ENCODE measurements around the gene SLC10A2.

The SLC10A2 gene

DNA sequence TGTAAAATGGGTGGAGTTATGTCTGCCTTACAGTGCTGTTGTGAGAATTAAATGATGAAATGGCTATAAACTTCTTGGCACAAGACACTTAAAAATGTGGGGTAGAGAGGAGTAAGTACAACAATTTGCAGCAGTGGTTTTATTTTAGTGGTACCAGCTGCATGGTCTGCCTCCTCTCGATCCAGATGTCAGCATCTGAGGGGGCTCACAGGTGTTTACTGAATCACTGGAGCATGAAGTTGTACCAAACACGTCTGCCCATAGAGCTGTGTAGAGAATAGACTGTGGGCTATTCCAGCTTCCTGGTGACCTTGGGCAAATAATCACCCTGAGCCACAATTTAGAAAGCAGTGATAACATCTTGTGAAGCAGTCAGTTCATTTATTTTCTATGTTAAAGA lies 11.1 kb downstream of the SLC10A2 start:
- in situ Hi-C loops (cut with MboI; ENCODE audit: low sequenced_read_pairs): no loop called here

DNA sequence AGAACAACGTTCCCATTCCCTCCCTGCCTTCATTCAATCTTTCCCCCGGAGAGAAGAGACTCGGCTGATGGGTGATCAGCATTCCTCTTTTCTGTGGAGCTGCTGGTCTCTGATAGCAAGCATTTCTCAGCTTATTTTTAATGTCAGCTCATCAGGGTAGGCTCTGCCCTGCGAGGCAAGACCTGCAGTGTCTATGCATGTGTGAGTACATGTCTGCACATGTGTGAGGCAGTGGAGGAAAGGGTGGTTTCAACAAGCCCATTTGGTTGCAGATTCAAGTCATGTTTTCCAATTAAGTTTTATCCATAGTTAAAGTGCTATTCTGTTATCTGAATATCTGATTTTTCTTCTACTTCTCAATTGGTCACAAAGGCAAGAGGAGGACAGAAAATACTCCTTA lies 19.5 kb downstream of the SLC10A2 start:
- in situ Hi-C loops (cut with MboI; ENCODE audit: low sequenced_read_pairs): no loop called here

DNA sequence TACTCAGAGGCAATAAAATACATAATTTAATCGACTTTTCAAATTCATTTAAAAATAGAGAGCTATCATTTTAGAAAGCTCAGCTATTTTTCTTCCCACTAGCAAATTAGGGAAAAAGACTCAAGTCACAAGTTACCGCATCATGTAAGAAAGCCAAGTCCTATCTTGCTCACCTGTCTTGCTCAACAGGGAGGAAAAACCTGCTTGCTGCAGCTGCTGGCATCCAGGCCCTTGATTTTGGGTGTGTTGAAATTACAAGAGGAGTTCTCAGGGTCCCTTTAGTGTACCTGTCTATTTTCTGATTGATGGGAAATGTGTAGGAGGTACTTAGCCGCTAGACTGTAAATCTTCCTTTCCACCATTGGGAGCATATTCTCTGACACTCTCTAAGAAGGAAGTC lies 22.2 kb downstream of the SLC10A2 start:
- in situ Hi-C loops (cut with MboI; ENCODE audit: low sequenced_read_pairs): no loop called here

DNA sequence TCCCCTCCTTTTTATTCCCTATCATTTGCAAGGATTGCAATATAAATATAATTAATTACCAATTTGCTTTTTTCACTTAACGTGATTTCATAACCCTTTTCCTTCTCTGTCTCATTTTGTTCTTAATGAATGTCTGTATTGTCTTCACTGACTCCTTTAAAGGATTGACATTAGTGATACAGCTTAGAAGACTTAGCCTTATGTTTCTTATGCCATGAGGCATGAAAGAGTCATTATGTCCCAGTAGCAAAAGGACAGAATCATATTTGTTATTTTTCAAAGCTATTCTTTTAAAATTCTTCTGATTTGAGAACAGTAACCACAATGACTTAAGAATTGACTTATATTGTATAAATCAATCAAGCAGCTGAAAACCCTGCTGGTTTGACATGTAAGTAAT lies 26.2 kb downstream of the SLC10A2 start:
- in situ Hi-C loops (cut with MboI; ENCODE audit: low sequenced_read_pairs): no loop called here

DNA sequence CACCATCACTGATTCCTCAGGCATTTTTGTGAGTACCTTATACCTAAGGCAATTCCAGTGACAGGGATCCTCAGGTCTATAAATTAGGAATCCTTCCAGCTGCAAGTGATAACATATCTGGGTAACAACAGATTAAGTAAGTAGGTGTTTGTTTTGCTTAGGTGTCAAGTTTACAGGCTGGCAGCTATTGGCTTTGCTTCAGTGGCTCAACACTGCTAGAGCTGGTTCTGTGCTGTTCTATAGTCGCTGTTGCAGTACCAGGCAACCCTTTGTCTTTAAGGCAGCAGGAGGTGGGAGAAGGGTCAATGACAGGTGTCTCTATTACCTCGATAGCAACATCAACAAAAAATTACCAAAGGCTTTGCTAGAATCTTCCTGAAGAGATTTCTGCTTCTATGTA lies 27.0 kb downstream of the SLC10A2 start:
- in situ Hi-C loops (cut with MboI; ENCODE audit: low sequenced_read_pairs): no loop called here

DNA sequence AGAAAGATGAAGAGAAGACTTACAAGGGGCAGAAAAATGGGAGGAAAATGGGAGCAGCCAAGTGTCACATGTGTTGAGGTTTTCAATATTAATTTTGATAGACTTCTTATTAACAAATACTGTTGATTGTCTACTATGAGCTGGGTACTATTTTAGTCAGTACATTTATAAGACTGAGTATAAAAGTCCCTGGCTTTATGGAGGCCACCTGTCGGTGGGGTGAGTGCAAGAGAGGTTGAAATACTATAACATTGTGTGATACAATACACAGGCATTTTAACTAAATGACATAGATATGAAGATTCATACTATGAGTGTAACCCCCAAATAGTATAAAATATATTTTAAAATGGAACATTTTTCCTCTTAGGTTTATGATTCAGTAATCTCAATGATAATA lies 29.9 kb downstream of the SLC10A2 start:
- in situ Hi-C loops (cut with MboI; ENCODE audit: low sequenced_read_pairs): no loop called here

DNA sequence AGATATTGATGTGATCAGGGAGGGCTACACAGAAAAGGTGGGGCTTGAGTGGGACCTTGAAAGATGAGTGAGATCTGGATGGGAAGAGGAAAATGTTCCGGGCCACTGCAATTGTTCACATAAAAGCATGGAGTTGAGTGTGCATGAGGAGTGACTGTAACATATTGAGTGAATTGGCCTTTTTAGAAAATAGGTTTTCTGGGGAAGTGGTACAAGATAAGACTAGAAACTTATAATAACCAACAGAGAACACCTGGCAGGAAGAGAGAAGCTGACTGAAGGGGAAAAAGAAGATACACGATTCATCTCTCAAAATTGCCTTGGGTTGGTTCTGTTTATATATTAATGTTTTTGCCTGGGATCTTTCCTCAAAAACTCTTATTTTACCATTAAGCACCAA lies 32.2 kb downstream of the SLC10A2 start:
- in situ Hi-C loops (cut with MboI; ENCODE audit: low sequenced_read_pairs): no loop called here

DNA sequence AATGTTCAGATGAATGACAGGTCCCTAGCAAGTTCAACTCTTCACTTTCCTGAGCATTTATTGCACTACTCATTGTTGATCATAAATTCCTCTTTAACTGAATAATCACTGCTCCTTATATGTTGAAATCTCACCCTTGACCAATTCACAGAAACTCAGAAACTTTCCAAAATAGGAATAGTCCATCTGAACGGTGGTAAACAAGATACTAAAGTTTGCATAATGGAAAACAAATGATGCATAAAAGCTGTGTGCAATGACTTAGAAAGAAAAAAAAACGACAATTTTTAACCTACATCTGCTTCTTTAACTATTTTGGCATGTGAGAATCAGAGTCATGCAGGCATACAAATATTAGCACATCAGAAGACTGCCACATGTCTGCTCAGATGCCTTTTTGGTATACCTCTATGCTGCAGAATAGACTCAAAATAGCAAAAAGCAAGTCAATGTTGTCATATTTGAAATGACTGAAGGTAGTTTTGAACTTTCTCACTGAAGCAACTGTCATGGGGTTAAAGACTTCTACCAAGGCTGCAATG lies 34.8 kb downstream of the SLC10A2 start:
- in situ Hi-C loops (cut with MboI; ENCODE audit: low sequenced_read_pairs): no loop called here

DNA sequence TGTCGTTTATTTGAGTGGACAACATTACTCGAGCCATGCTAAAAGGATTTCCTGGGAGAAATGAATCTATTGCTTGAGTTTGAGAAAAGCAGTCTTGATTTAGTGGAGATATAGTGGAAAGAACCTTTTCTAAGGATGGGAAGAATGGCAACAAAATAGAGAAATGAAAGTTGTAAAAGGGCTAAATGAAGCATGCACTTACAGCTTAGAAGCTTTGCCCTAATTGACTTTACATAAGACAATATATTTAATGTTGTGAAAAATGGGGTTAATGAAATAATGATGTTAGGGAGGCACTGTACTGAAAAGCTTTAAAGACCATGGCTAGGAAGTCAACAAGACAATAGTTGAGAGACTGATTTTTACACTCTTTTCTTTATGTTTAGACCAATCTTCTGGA lies 35.4 kb downstream of the SLC10A2 start:
- in situ Hi-C loops (cut with MboI; ENCODE audit: low sequenced_read_pairs): no loop called here

DNA sequence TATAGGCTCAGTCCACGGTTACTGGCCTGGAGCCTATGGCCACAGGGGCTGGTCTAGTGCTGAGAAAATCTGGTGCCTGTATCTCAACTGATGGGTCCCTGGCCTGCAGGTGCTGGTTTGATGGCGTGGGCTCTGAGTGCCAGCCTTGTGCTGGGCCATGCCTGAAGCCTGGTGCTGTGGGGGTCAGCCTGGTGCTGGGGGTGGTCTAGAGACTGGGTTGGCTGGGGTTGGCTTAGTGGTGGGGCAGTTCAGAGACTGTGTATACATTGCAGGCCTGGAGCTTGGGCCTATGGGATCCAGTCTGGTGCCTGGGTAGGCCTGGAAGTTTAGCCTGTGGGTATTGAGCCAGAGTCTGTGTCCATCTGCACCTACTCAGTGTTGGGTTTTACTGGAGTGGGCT lies 36.4 kb downstream of the SLC10A2 start:
- in situ Hi-C loops (cut with MboI; ENCODE audit: low sequenced_read_pairs): no loop called here

DNA sequence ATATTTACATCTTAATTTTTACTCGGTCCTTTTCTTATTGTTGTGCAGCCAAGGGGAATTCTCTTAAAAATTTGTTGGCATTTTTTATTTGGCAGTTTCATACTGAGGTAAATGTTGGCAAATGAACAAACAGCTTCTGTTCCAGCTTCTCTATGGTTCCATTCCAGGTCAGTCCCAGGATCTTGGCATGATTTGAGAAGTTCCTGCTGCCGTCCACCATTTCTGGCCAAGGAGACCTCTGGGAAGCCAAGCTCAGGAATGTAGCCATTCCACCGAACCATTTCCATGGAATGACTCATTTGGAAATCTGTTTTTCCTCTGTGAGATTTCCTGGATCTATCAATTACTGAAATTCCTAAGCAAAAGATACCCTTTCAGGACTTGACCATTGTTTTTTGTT lies 43.9 kb downstream of the SLC10A2 start:
- in situ Hi-C loops (cut with MboI; ENCODE audit: low sequenced_read_pairs): no loop called here

DNA sequence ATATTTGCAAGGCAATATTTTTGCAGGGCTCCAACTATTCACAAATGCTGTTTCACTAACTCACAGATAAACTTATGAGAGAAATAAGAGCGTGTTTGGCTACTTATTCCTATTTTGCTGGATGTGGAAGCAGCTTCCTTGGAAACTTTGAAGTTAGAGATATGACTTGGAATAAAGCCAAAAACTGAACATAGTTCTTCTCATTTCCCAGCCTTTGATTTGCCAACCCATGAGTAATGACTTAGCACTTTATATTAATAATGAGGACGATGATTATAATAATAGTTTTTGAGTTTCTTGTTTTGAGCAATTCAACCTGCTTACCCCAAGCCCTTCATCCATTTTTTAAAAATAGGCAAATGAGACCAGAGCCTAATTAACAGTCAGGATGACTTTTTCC lies 47.7 kb downstream of the SLC10A2 start:
- in situ Hi-C loops (cut with MboI; ENCODE audit: low sequenced_read_pairs): no loop called here

DNA sequence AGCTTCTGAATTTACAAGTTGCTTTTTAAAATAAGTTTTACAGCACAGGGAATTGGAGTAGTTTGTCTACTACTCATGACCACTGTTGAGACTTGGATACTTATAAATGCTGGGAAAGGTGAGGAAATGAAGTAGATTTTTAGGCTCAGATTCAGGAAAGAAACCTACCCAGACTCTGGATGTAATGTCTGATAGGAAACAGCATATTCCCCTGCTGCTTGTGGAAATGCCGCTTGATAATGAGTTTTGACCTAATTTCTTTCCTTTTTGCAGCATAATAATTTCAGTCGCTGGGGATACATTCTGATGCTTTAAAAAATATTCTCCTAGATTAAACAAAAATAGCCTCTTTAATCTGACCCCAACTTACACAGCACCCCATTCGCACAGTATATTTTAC lies 53.6 kb downstream of the SLC10A2 start:
- in situ Hi-C loops (cut with MboI; ENCODE audit: low sequenced_read_pairs): no loop called here

DNA sequence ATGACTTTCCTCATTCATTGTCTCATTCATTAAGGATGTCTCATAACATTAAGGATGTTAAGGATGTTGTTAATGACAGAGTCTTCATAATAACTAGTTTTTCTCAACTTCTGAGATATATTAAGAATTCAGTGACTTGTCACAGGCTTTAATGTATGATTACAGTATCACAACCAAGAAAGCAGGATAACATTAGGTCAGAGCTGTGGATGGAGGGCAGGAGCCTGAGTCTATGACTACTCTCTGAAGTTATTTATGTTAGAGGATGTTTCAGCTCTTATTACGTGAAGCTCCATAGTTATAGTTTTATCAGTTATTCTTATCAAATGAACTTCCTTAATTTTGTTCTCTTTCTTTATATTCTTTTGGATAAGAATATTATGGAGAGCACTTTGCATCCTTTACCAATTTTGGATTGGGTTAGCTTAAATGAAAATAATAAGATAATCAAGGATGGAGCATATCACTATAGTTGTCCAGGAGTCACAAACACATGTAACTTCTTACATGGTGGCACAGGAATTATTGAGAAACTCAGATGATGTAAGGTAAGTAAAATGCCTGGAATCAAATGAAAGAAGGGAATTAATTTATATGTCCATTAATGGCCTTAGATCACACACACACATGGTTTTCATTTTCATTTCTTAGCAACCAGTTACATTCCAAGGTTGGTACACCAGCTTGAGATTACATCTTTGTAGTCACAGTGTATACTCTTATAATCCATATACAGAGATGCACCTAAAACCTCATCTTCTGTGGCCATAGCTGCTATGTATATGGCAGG lies 57.0 kb downstream of the SLC10A2 start:
- in situ Hi-C loops (cut with MboI; ENCODE audit: low sequenced_read_pairs): no loop called here

DNA sequence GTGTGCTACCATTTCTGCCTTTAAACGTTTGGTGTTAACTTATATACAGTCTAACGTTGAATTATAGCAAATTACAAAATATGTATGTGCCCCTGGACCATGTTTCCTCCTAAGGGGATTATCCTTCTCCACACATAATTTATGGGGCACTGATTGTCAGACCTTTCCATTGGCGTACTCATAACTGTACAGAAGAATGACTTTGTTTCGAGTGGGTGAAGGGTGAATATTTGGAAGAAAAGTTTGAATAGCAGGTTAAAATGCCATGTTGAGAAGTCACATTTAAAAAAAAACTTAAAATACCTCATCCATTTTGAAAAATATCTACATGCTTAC lies 58.8 kb downstream of the SLC10A2 start:
- in situ Hi-C loops (cut with MboI; ENCODE audit: low sequenced_read_pairs): no loop called here

DNA sequence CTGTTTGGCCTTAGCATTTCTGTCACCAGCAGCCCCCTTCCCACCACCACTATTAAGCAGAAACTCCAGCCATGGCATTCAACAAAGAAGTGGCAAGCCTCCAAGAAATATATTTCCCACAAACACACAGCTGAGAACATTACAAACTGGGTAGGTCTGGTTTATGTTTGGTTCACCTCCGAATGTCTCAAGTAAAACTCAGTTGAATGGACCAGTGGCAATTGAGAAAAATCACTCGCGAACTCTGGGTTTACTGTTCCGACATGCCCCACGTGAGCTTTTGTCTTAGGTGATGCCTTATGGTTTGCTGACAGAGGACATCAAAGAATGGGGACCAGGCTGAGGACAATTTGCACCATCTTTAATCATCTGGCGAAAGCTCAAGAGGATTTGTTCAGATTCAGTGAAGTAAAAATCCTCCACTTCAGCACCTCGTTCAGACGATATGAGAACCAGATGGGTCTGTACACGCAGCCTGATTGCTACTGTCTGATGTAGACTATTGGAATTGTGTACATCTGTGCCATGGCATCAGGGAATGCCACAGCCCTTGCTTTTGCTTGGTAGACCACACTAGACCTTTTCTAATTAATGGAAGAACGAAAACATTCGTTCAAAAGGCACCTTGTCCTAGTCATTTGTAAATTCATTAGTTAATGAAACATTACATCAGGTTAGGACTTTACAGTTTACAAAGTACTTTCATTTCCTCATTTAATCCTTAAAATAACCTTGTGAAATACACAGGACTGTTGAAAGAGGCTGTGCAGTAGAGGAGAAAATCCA lies 59.4 kb downstream of the SLC10A2 start:
- in situ Hi-C loops (cut with MboI; ENCODE audit: low sequenced_read_pairs): no loop called here

DNA sequence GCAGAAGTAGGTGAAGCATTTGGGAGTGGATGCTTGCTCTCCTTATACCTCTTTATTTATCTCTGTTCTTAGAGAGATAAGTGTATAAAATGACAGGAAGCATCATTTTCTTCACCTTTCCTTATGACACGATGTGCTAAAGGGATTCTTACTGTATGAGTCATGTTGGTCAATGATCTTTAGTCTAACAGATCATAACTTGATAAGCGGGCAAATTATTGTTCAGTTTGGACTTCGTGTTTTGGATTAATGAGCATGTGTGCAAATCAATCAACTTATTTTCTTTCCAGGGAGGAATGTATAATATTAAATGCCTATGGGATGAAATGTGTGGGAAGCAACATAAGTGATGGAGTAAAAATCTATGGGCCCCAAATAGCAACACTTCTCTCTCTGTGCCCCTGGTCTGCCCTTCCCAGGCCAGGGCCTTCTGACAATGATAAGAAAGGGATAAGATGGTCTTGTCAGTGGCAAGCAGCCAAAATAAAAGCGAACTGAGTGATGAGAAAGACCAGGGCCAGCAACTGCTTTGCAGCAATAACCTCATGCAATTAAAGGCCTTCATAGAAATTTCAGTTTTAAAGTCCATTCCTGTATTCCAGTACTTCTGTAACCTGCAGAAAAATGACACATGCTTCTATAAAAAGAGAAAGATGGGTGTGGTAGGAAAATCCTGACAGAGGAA lies 61.4 kb downstream of the SLC10A2 start:
- in situ Hi-C loops (cut with MboI; ENCODE audit: low sequenced_read_pairs): no loop called here

DNA sequence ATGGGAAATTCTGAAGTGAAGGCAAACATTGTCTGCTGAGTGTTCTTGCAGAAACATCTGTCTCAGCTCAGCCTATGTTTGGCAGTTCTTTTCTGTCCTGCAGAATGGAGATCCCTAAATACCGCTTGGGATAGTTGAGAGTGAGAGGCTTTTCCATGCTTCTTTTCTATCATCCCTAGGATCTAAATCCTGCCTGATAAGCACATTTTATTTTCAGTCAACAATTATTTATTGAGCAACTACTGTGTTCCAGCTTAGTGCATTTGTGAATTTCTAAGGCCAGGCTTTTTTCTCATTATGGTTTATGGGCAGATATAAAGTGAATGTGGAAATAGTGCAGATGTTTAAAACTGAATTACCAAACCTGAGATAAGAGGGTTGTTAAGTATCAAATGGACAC lies 62.6 kb downstream of the SLC10A2 start:
- in situ Hi-C loops (cut with MboI; ENCODE audit: low sequenced_read_pairs): no loop called here

DNA sequence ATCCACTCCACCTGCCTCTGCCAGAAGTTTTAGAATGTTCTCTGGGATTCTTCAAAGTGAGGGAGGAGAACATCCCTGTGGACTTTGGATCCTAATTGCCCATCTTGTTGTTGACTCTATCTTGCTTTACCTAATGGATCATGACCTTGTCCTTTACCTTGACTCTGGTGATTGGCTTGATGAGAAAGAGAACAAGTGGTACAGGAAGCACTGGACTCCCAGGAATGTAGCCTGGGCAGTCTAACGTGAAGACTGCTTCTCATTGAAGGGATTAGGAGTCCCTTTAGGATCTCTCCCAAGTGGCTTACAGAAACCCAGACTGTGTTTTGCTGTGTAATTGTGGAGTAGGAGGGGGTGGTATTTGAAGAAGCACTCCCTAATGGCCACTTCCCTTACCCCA lies 63.9 kb downstream of the SLC10A2 start:
- in situ Hi-C loops (cut with MboI; ENCODE audit: low sequenced_read_pairs): no loop called here

DNA sequence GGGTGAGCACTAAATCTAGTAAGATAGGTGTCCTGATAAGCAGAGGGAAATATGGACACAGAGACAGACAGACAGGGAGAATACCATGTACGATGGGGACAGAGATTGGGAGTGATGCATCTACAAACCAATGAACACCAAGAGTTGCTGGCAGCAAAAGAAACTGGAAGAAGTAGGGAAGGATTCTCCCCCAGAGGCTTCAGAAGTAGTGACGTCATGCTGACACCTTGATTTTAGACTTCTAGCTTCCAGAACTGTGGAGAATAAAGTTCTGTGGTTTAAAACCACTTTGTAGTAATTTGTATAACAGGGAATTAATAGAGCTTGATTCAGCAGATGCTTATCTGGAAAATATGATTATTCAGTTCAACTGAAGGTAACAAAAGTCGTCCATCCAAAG lies 66.1 kb downstream of the SLC10A2 start:
- in situ Hi-C loops (cut with MboI; ENCODE audit: low sequenced_read_pairs): no loop called here

DNA sequence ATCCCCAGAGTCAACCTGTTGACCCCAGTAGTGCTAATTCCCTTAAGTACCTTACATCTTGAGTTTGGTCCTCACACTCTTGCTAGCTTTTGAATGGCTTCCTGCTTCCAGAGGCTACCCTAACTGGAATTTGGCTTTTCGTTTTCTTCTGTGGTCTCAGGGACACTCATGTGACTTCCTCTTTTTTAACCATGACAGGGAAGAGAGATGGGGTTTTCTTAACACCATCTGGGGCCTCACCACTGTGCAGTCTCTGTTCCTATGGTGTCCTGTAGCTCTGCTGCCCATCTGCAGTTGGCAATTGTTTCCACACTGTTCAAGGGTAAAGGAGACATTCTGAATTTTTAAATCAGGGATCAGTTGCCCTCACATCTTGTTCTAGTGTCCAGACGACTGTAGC lies 66.7 kb downstream of the SLC10A2 start:
- in situ Hi-C loops (cut with MboI; ENCODE audit: low sequenced_read_pairs): no loop called here
